WERI-Rb-1 (cell line): ENCODE data around the gene WSCD2.

Experiments used
- DNase-seq: peaks from one replicate; pipeline ENCODE4 v3.0.0-alpha.2; 2020
- H3K27ac ChIP-seq: fragments of 250-450 bp; sonication (Bioruptor Pico); 2 replicates; pipeline ENCODE4 v1.5.1; 2020; ENCODE audit warnings: mild to moderate bottlenecking, moderate library complexity
- H3K27me3 ChIP-seq: fragments of 250-450 bp; sonication (Bioruptor Pico); 2 replicates; pipeline ENCODE4 v1.5.1; 2021; ENCODE audit warnings: mild to moderate bottlenecking, low read depth, moderate library complexity; ENCODE audit not compliant: insufficient read depth, severe bottlenecking
- H3K36me3 ChIP-seq: fragments of 250-450 bp; sonication (Bioruptor Pico); 2 replicates; pipeline ENCODE4 v1.5.1; 2020; ENCODE audit warnings: mild to moderate bottlenecking, moderate library complexity
- H3K4me3 ChIP-seq: 2 replicates; pipeline ENCODE4 v1.5.1; 2011; ENCODE audit warnings: low read depth, mild to moderate bottlenecking, control low read depth, low read length
- H3K9me3 ChIP-seq: fragments of 250-450 bp; sonication (Bioruptor Pico); 2 replicates; pipeline ENCODE4 v1.5.1; 2021; ENCODE audit warnings: mild to moderate bottlenecking, moderate library complexity; ENCODE audit not compliant: severe bottlenecking
- TF ChIP-seq, protein P1 (sequence below): IDR thresholded peaks from 2 replicates; pipeline ENCODE4 v1.5.1; 2011; ENCODE audit warnings: low read depth, mild to moderate bottlenecking, control low read depth, inconsistent platforms, low read length

Gene WSCD2

DNA sequence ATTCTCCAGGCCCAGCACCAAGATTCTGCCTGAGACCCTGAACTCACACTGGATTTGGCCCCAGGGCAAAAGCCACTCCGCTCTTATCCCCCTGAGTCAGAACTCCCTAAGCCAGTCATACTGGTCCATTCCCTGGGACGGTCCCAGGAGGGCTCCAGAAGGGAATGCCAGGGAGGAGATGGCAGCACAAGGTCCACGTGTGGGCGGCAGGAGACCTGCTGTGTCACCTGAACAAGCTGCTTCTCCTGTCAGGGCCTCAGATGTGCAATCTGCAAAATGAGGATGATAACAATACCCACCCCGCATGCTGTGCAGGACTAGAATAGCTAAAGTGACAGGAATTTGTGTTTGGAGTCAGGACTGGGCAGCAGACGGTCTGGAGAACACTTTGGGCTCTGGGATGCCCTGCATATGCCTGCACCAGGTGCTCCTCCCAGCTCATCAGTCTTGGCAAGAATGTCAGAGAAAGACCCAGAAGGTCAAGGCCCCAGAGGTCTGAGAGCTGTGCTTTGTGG lies 169.7 kb downstream of the WSCD2 start:
- Histone ChIP-seq H3K36me3 (no peaks in the 10 kb centered on the region), H3K4me3 (no peak overlapping the region), H3K27ac (no peak overlapping the region), H3K27me3 (peaks cover 21% of the 10 kb centered on the region), H3K9me3 (no peaks in the 10 kb centered on the region)
- TF ChIP-seq, protein P1, sequence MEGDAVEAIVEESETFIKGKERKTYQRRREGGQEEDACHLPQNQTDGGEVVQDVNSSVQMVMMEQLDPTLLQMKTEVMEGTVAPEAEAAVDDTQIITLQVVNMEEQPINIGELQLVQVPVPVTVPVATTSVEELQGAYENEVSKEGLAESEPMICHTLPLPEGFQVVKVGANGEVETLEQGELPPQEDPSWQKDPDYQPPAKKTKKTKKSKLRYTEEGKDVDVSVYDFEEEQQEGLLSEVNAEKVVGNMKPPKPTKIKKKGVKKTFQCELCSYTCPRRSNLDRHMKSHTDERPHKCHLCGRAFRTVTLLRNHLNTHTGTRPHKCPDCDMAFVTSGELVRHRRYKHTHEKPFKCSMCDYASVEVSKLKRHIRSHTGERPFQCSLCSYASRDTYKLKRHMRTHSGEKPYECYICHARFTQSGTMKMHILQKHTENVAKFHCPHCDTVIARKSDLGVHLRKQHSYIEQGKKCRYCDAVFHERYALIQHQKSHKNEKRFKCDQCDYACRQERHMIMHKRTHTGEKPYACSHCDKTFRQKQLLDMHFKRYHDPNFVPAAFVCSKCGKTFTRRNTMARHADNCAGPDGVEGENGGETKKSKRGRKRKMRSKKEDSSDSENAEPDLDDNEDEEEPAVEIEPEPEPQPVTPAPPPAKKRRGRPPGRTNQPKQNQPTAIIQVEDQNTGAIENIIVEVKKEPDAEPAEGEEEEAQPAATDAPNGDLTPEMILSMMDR, result no peak
- DNase-seq, result no peak

DNA sequence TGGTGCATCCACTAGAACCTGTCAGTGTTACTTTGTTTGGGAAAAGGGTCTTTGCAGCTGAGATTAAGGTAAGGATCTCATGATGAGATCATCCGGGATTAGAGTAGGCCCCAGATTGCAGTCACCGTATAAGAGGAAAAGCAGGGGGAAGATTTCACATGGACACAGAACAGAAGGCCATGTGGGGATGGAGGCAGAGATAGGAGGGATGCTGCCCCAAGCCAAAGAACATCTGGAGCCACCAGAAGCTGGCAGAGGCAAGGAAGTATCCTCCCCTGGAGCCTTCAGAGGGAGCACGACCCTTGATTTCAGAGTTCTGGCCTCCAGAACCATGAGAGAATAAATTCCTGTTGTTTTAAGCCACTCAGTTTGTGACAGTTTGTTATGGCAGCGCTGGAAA lies 170.4 kb downstream of the WSCD2 start:
- H3K4me3 ChIP-seq, result no peak overlapping the region
- no peaks in the 10 kb centered on the region for H3K9me3 ChIP-seq
- H3K27ac ChIP-seq, result no peak overlapping the region
- TF ChIP-seq, protein P1, result no peak
- H3K36me3 ChIP-seq, result no peaks in the 10 kb centered on the region
- H3K27me3 ChIP-seq, result peaks cover 14% of the 10 kb centered on the region
- peak; percentile 47 for DNase-seq
